ENCODE data around the gene DLG1.
"Not testable (repeated sequence)": the region's sequence is repeated elsewhere in the genome, so short reads cannot be mapped to it uniquely, and the experiment has no call there.

DLG1 gene

GRCh38 chr3:197209366-197210260 lies 88.8 kb downstream of the DLG1 start:
- no peak for DNase-seq (ENCODE audit: low read depth)

GRCh38 chr3:197206913-197207312 lies 91.5 kb downstream of the DLG1 start:
- no peak for DNase-seq (ENCODE audit: low read depth)

GRCh38 chr3:197205675-197206074 lies 92.7 kb downstream of the DLG1 start:
- DNase-seq (ENCODE audit: low read depth) = no peak

GRCh38 chr3:197205265-197205664 lies 93.1 kb downstream of the DLG1 start:
- no peak for DNase-seq (ENCODE audit: low read depth)

GRCh38 chr3:197204736-197205135 lies 93.7 kb downstream of the DLG1 start:
- no peak for DNase-seq (ENCODE audit: low read depth)

- no peak for DNase-seq (ENCODE audit: low read depth)
Measured at GRCh38 chr3:197203714-197204146, 94.7 kb downstream of the DLG1 start.

GRCh38 chr3:197202694-197203093 lies 95.7 kb downstream of the DLG1 start:
- DNase-seq (ENCODE audit: low read depth) = no peak

- no peak for DNase-seq (ENCODE audit: low read depth)
Measured at GRCh38 chr3:197201791-197202452, 96.5 kb downstream of the DLG1 start.

- not testable (repeated sequence) for DNase-seq (ENCODE audit: low read depth)
Measured at GRCh38 chr3:197200856-197201255, 97.6 kb downstream of the DLG1 start.

GRCh38 chr3:197197334-197197733 lies 101.1 kb downstream of the DLG1 start:
- no peak for DNase-seq (ENCODE audit: low read depth)

GRCh38 chr3:197196192-197196591 lies 102.2 kb downstream of the DLG1 start:
- DNase-seq (ENCODE audit: low read depth) = no peak

GRCh38 chr3:197195326-197195725 lies 103.1 kb downstream of the DLG1 start:
- DNase-seq (ENCODE audit: low read depth) = no peak

- not testable (repeated sequence) for DNase-seq (ENCODE audit: low read depth)
Measured at GRCh38 chr3:197193759-197194158, 104.7 kb downstream of the DLG1 start.

- no peak for DNase-seq (ENCODE audit: low read depth)
Measured at GRCh38 chr3:197191897-197192296, 106.5 kb downstream of the DLG1 start.

- DNase-seq (ENCODE audit: low read depth) = no peak
Measured at GRCh38 chr3:197189623-197190022, 108.8 kb downstream of the DLG1 start.

GRCh38 chr3:197188963-197189362 lies 109.4 kb downstream of the DLG1 start:
- no peak for DNase-seq (ENCODE audit: low read depth)

GRCh38 chr3:197186887-197187588 lies 111.4 kb downstream of the DLG1 start:
- no peak for DNase-seq (ENCODE audit: low read depth)

- DNase-seq (ENCODE audit: low read depth) = no peak
Measured at GRCh38 chr3:197183582-197183981, 114.8 kb downstream of the DLG1 start.

- DNase-seq (ENCODE audit: low read depth) = no peak
Measured at GRCh38 chr3:197181741-197182140, 116.7 kb downstream of the DLG1 start.

GRCh38 chr3:197178998-197179397 lies 119.4 kb downstream of the DLG1 start:
- DNase-seq (ENCODE audit: low read depth) = no peak

GRCh38 chr3:197175503-197175902 lies 122.9 kb downstream of the DLG1 start:
- DNase-seq (ENCODE audit: low read depth) = no peak

- no peak for DNase-seq (ENCODE audit: low read depth)
Measured at GRCh38 chr3:197174927-197175326, 123.5 kb downstream of the DLG1 start.

- no peak for DNase-seq (ENCODE audit: low read depth)
Measured at GRCh38 chr3:197173620-197174019, 124.8 kb downstream of the DLG1 start.
